Skin of body (tissue), 2 donors: ENCODE data around the gene AOAH. TPM values are rescaled to one million over a fixed set of nuclear protein-coding genes. Genes with fewer than 3 reads are reported as not detected.
A peak's percentile ranks its signal among the peaks of the same experiment; 100 is the strongest.
"Not testable (repeated sequence)": the region's sequence is repeated elsewhere in the genome, so short reads cannot be mapped to it uniquely, and the experiment has no call there.

ENCODE experiments used
- DNase-seq: peaks from one replicate; lab custom pipeline; 2025; lab: John Stamatoyannopoulos, UW
- total RNA-seq: library from RNA; depleted of rRNA; stranded (reverse); fragments of >200 nt; gene quantifications from one replicate; pipeline ENCODE4 v1.2.3, GENCODE V29; 2014

The AOAH gene
- total RNA-seq, 1 donor from 2014 or later, result 5.8 TPM

GRCh38 chr7:36703860-36704259 is 20.4 kb downstream of the AOAH start:
- DNase-seq, result not testable (repeated sequence)

GRCh38 chr7:36692456-36692855 is 31.8 kb downstream of the AOAH start:
- no peak for DNase-seq

- no peak for DNase-seq
Measured at GRCh38 chr7:36691983-36692382, 32.3 kb downstream of the AOAH start.

- DNase-seq, result no peak
Measured at GRCh38 chr7:36690514-36691187, 33.6 kb downstream of the AOAH start.

GRCh38 chr7:36690041-36690440 is 34.3 kb downstream of the AOAH start:
- DNase-seq, result no peak

GRCh38 chr7:36686499-36686898 is 37.8 kb downstream of the AOAH start:
- DNase-seq, result no peak

GRCh38 chr7:36684954-36685353 is 39.3 kb downstream of the AOAH start:
- no peak for DNase-seq

- DNase-seq, result no peak
Measured at GRCh38 chr7:36683695-36684357, 40.5 kb downstream of the AOAH start.

- no peak for DNase-seq
Measured at GRCh38 chr7:36683111-36683510, 41.2 kb downstream of the AOAH start.

- DNase-seq, result no peak
Measured at GRCh38 chr7:36682102-36682501, 42.2 kb downstream of the AOAH start.

- DNase-seq, result no peak
Measured at GRCh38 chr7:36677769-36678437, 46.4 kb downstream of the AOAH start.

- DNase-seq, result no peak
Measured at GRCh38 chr7:36673703-36674102, 50.6 kb downstream of the AOAH start.

- DNase-seq, result no peak
Measured at GRCh38 chr7:36671432-36671829, 52.9 kb downstream of the AOAH start.

GRCh38 chr7:36670585-36671431 is 53.5 kb downstream of the AOAH start:
- peak; percentile 20 for DNase-seq

GRCh38 chr7:36668750-36669149 is 55.5 kb downstream of the AOAH start:
- DNase-seq, result no peak

GRCh38 chr7:36668080-36668479 is 56.2 kb downstream of the AOAH start:
- DNase-seq, result no peak

- no peak for DNase-seq
Measured at GRCh38 chr7:36667007-36667745, 57.1 kb downstream of the AOAH start.

GRCh38 chr7:36663481-36663880 is 60.8 kb downstream of the AOAH start:
- no peak for DNase-seq

- DNase-seq, result no peak
Measured at GRCh38 chr7:36661135-36661840, 63.0 kb downstream of the AOAH start.

GRCh38 chr7:36659638-36660341 is 64.5 kb downstream of the AOAH start:
- DNase-seq, result no peak
